ENCODE results near the gene CNTN4. TPM values are rescaled to one million over a fixed set of nuclear protein-coding genes. Genes with fewer than 3 reads are reported as not detected.

CNTN4 gene
- total RNA-seq, 2 donors from 2014 or later: 48.3 to 66.5 TPM

DNA sequence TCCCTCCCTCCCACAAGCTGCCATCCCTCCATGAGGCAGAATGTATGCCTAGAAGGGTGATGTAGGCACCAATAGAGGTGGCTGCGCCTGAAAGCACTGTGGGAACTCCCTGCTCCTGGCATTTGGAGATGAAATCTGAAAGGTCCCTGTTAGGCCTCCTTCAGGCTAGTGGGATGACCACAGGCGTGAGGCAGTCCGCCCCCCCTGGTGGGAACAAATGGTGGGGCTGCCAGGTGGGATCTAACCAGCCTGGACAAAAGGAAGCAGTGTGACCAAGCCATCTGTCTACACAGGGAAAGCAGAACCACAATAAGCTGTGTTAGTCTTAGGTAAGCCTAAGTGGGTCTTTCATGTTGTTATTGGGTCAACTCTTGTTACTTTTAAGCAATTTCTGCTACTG, 986.2 kb downstream of the CNTN4 start:
- intact Hi-C loops (cut with DNase I): no loop called here
- no peak for DNase-seq (ENCODE audit: low spot score)

DNA sequence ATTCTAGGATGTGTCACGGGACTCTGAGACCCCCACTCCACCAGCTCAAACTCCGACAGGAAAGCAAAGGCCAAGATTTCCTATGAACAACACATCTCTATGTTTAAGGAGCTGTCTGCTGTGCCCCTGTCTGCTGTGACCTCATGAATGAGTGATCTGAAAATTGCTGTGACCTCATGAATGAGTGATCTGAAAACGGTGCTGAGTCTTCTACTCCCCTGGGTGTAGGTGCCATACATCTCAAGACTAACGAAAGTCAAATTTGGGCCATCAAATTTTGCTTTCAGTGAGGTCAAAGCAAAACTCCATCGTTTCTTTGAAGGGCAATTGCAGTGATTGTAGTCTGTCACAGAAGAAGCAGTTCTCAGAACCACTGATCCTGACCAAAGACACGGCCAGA, 987.1 kb downstream of the CNTN4 start:
- DNase-seq (ENCODE audit: low spot score): no peak
- intact Hi-C loops (cut with DNase I): no loop called here

DNA sequence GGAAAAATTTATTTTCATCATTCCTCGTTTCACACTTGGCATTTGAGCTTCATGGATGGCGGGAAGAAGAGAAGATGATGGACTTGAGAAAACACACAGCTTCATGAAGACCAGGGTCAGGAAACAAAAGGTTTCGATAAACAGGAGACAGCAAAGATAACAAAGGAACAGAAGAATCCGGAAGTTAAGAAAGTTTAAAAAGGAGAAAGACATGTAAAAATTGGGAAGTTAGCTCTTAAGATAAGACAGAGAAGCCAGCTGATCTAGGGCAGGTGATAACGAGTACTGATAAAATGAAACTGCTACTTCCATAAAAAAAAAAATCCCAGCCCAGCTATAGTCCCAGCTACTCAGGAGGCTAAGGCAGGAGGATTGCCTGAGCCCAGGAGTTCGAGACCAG, 987.6 kb downstream of the CNTN4 start:
- intact Hi-C loops (cut with DNase I): no loop called here
- no peak for DNase-seq (ENCODE audit: low spot score)

DNA sequence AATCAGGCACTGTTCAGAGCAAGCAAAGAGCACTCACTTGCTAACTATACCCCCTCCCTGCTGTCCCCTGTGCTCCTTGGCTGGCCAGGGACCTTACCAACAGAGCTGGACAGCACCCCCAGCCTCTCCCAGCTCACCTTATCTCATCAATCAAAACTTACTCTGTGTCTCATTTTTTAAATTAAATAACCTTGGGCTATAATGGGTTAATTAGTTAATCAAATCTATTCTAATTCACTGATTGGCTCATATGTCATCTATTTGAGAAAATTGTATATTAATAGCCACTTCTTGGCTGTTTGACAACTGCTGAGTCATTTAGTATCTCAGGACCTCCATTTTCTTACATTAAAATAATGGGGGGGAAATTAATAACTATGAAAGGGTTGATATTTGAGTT, 988.6 kb downstream of the CNTN4 start:
- intact Hi-C loops (cut with DNase I): no loop called here
- no peak for DNase-seq (ENCODE audit: low spot score)

DNA sequence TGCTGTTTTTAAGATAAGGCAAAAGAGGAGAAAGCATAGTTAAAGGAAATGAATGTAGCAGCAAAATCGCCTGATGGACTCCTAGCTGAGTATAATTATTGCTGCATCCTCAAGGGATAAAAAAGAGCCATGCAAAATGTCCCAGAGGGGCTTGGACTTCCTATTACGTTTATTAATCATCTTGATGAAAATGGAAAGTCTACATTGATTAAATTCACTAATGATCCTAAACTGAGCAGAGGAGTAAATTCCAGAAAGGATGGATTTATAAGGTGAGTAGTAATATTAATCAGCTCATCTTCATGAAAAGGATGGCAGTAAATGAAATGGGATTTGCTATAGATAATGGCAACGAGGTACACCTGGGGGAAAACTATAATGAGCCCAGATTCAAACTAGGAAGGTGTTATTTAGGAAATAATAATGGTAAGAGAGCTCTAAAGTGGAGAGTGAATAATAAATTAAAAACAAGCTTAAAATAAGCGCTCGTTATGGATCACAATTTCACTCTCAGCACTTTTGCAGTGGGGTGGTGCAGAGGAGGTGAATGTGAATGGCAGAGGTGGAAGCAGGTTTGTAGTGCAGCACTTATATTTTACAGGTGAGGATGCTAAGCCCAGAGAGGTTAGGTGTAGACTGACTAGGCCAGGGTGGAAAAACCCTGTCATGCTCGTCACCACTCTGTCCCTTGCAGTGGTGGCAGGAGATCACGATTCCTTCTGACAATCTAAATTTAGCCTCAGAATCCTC, 989.2 kb downstream of the CNTN4 start:
- no peak for DNase-seq (ENCODE audit: low spot score)
- intact Hi-C loops (cut with DNase I): no loop called here

DNA sequence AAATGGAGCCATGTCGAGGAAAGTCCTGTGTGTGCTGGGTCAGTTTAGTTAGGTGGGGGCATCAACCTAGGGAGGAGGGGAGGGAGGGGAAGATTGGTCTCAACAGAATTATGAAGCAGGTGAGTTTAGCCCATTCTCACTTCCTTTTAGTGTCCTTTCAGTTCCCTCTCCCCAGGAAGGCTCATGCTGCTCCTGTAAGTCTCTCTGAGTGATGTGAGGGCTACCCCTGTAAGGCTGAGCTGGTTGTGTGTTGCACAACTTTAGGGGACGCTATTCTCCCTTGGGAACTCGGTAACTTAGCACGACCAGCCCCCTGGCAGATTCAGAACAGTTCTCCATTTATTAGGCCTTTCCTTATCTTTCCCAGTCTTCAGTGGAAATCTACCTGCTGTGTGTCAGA, 990.4 kb downstream of the CNTN4 start:
- intact Hi-C loops (cut with DNase I): no loop called here
- DNase-seq (ENCODE audit: low spot score): no peak

DNA sequence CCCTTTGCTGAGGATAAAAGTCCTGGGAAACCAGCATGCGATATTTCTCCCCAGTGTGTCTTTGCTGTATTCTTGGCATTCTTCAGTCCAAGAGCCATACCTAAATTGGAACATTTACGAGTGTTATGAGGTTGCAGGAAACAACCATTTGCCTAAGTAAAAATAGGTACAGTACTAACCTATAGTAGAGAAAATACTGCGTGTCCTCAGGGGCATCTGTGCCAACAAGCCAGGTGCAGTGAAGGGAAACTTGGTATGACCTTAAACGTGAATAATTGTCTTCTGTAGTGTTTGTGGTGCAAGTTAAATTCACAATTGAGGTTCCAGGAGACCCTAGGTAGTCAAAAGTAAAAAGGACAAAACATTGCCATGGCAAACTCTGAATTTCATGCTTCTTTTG, 999.3 kb downstream of the CNTN4 start:
- intact Hi-C loops (cut with DNase I): no loop called here

DNA sequence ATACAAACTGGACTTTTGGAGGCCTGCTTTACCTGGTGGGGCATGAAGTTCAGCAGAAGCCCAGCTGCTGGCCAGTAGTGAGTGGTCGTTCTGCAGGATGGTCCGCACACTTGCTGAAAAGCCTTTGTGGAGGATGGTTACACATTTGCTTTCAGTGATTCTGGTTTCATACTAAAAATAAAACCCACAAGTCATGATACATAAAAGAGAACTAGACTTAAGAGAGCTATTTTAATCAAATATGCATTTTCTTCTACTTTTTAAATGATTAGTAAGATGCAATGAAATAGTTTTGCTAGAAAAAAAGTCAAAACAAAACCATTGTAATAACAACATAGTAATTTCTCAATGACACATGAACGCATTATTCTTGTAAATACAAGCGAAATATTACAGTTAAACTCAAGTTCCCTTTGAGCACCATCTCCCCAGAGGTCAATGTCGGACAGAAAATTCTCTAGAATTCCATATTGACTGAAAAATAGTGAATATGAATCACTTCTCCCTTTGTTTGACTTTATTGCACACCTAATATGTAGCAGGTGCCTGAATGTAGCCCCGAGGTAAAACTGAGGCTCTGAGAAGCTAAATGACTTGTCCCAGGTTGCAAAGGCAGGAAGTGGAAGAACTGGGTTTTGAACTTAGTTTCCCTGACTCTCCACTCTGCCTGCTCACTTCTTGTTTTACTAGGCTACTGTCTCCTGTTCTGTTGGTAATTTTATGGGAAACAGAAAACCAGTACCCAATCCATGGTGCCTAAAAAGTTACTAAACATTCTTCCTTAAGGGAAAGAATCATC, 1003.2 kb downstream of the CNTN4 start:
- intact Hi-C loops (cut with DNase I): no loop called here

More for the DNA sequence above, 999.3 kb downstream of the CNTN4 start:
- no peak for DNase-seq (ENCODE audit: low spot score)

DNA sequence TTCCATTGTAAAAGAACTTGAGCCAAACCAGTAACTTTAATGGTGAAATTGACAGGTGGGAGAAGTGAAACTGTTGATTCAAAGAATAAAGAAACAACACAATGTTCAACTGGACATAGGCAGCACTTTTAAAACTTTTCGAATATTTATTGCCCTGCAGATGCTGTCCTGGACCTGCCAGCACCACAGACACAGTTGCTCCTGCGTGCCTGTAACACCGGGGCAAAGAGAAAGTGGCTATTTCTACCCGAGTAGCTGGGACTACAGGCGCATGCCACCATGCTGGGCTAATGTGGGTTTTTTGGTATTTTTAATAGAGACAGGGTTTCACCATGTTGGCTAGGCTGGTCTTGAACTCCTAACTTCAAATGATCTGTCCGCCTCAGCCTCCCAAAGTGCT, 1004.1 kb downstream of the CNTN4 start:
- intact Hi-C loops (cut with DNase I): no loop called here
- no peak for DNase-seq (ENCODE audit: low spot score)

More for the DNA sequence above, 1003.2 kb downstream of the CNTN4 start:
- no peak for DNase-seq (ENCODE audit: low spot score)

DNA sequence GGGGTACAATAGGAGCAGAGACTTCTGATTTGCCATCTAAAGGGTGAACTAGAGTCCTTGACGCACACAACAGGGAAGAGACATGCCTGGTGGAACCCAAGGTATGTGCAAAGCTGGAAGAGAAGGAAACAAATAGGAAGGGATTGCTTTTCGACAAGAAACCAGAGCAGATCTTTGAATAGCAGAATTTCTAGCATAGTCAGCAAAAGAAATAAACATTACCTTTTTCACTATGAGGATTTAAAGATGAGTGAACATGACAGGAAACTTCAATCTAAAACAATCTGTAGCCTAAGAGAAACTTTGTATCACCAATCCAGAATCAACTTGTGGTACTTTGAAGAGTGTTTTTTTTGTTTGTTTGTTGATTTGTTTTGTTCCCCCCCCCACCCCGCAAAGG, 1006.6 kb downstream of the CNTN4 start:
- no peak for DNase-seq (ENCODE audit: low spot score)
- intact Hi-C loops (cut with DNase I): no loop called here

DNA sequence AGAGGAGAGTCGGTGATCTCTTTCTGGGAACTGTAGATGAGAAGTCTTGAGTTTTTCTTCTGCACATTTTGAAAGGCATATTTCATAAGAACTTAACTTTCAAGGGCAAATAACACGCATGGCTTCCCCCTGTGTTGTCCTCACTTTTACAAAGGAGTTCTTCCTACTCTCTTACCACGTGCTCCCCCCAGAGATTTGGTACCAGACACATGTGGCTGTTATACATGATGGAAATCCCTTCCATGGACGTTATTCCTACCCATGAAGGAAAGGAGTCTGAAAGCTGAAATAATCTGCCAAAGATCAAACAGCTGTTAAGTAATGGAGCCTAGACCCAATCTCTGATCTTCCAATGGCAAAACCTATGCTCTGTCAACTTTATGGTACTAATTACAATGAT, 1007.1 kb downstream of the CNTN4 start:
- intact Hi-C loops (cut with DNase I): no loop called here
- no peak for DNase-seq (ENCODE audit: low spot score)

DNA sequence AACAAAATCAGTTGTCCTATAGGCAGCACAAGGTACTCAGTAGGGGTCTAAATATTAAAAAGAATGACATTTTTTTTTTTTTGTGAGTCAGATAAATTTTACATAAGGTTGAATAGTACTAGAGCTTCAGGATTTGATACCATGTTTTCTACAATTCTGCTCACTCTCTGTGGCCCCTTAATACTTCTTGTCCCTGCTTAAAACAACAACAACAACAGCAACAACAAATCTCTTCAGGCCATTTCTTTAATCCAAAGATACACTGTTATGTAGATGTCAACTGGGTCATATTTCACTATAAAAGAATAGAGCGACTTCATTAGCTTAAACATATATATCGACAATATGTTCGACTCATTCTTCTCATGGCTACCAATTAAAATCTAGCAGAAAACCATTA, 1008.5 kb downstream of the CNTN4 start:
- DNase-seq (ENCODE audit: low spot score): no peak
- intact Hi-C loops (cut with DNase I): no loop called here

All from posterior vena cava (tissue), 2 donors.